Left forelimb (tissue), 1 donor: ENCODE measurements around the gene ANKRD9.

ENCODE experiments used
- DNase-seq: peaks from one replicate; pipeline ENCODE4 v3.0.0-alpha.2; 2018; ENCODE audit warnings: low spot score

ANKRD9 gene

DNA sequence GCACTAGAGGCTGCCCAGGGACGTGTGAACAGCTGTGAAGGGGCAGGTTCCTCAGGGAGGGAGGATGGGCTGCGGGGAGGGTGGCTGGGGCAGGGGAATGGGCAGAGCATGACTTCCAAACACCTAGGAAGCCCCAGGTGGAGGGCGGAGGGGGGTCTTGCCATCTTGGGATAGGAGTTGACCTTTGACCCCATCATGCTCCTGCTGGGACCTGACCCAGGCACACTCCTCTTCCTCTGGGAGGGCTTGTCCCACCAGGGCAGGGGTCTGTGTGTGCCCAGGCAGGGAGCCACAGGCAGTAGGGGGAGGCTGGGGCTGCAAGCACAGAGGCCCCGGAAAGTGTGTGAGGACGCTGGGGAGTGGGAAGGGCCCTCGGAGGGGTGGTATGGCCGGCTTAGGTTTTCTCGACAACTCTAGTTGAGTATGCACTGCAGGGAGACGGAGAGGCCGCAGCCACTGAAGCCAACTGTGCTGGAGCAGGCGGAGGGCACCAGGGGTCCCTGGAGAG is 3.3 kb upstream of the ANKRD9 start:
- DNase-seq: peak; percentile 60

DNA sequence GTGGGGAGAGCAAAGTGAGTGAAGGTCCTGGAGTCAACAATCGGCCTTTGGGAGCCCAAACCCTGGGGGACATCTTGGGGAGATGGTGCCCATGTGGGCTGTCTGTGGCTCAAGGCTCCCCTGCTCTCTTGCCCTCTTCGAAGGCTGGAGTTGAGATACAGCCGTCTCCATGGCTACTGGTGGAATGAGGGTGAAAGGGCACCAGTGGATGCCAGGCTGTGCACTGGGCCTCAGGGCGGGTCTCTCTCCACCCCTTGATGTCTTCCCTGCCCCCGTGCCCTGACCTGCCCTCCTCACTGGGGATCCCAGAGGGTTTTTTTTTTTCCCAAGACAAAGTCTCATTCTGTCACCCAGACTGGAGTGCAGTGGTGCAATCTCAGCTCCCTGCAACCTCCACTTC is 2.0 kb upstream of the ANKRD9 start:
- DNase-seq: no peak

DNA sequence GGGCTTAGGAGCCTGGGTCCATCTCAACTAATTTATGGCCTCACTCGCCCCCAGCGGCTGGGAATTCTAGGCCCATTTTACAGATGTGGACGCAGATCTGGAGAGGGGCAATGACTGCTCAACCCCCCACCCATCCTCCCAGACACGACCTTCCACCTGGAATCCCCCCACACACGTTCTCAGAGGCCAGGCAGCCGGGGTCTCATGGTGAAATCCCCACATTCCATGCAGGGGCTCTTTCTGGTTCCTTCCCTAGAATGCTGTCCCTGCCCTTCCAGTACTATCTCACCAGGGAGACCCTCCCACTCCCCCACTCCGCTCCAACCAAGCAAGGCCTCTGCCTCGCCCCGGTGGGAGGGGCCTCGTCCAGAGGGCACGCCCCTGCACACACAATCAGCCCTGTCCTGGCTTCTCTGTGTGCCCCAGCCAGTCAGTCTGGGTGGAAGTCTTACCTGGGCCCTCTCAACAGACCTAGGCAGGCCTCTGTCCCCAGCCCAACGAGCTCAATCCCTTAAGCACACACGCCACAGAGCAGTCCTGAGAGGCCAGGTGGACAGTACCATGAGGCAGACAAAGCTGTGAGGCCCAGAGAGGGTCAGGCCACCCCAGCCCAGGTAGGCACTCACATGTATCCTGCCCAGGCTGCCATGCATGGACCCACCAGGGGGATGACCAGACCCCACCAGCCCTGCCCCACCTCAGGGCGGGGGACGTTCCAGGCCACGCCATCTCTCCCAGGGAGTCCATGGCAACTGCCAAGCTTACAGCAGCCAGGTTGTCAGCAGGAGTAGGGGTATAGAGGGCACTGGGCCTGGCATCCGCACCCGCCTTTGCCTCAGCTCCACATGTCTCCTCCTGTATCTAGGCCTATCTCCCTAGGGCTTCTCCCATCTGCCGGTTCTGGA is 1.3 kb upstream of the ANKRD9 start:
- DNase-seq: no peak

DNA sequence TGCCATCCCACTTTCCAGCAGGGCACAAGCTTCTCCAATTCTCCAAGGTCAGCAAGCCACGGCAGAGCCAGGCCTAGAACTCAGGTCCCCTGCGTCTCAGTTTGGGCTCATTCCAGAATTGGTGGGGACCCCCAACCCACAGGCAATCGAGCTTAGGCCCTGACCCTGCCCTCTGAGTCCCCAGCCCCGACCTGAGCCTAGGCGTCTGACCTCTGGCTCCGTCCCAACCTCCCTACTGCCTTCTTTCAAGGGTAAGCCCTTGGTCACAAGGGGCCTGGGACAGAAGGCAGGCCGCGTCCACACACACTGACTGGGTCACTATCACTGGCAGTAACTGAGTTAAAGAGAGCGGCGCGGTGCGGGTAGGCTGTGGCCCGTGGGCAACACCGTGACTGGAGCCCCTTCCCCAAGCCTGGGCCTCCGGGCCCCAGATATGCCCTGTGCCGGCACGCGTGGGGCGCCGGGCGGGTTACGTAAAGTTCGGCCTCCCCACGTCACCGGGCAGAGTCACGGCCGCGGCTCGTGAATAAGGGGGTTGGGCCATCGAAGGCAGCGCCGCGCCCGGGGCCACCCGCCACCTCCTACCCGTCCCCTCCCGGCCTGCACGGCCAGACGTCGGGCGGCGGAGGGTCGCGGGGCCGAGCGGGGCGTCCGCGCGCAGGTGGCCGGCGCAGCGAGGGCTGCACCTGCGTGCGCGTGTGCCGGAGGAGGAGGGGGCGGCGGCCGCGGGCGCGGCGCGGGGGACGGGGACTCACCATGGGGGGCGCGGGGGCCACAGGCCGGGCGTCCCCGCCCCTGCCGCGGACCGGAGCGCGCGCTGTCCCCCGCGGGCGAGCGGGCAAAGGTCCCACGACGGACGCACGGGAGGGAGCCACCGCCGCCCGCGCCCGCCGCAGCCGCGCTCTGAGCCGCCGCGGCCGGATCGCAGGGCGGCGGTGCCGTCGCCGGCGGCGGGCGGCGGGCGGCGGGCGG is 516 bp downstream of the ANKRD9 start:
- no peak for DNase-seq

DNA sequence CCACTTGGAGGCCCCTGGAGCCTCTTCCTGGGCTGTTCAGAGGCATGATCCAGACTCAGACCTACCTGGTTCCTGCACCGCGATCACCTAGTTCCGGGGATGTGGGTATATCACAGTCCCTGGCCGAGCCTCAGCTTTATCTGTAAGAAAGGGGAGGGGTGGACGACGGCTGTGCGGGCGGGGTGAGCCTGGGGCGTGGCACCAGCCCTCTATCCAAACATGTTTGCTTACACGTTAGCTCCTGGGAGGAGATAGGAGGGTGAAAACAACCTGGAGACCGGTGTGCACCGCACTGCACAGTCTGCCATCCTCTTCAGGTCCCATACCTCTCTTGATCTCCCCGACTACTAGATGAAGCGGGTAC is 1.2 kb downstream of the ANKRD9 start:
- peak; percentile 61 for DNase-seq

DNA sequence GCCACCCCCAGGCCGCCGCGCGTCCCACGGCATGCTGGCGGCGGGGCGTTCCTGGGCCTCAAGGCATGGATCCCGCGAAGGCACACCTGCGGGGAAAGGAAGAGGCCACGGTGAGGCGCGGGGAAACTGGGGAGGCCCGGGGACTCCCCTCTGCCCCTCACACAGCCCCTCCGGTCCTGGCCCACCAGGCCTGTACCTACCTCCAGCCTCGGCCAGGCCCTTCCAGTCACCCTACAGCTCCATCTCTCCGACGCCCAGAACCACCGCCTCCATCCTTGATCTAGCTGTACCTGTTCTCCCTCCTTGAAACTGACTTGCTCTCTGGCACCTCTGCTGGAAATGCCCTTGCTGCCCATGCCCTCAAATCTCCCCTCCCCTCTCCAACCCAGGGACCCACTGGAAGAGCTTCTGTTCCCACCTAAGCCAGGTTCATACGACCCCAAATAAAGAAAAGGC is 1.7 kb downstream of the ANKRD9 start:
- no peak for DNase-seq

DNA sequence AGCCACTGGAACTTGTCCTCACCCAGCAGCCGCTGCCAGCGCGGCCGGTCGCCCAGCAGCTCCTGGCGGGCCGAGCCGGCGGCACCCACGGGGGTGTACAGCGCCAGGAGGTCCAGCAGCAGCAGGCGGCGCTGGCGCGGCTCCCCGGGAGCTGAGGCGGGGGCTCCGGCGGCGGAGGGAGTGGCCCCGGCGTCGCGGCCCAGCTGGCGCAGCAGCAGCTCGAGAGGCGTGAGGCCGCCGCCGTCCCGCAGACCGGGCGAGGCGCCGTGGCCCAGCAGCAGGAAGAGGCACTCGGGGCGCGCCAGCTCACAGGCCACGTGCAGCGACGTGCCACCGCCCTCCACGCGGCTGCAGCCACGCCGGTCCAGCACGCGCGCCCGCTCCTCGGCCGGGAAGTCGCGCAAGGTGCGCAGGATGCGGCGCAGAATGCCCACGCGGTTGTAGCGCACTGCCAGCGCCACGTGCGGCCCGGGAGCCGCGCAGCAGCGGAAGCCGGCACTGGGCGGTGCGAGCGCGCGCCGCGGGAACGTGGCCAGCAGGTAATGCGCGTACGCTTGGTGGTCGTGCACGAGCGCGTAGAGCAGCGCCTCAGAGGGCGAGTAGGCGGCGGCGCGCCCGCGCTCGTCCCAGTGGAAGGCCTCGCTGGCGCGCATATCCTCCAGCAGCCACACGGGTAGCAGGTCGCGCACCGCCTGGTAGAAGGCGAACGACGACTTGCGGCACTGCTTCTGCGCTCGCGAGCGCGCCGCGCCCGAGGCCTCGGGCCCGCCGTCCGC is 2.3 kb downstream of the ANKRD9 start:
- DNase-seq: peak; percentile 63

DNA sequence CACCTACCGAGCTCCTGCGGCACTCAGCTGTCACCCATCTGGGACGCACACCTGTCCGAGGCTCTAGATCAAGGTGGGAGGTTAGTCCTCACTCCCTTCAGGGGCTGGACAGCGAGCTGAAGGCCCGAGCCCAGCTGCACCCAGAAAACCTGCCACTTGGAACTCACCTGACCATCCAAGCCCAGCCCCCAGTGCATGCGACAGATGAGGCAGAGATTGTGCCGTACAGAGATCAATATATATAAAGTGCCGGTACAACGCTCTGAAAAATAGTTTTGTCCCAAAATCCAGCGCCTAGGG is 3.0 kb downstream of the ANKRD9 start:
- peak; percentile 57 for DNase-seq

DNA sequence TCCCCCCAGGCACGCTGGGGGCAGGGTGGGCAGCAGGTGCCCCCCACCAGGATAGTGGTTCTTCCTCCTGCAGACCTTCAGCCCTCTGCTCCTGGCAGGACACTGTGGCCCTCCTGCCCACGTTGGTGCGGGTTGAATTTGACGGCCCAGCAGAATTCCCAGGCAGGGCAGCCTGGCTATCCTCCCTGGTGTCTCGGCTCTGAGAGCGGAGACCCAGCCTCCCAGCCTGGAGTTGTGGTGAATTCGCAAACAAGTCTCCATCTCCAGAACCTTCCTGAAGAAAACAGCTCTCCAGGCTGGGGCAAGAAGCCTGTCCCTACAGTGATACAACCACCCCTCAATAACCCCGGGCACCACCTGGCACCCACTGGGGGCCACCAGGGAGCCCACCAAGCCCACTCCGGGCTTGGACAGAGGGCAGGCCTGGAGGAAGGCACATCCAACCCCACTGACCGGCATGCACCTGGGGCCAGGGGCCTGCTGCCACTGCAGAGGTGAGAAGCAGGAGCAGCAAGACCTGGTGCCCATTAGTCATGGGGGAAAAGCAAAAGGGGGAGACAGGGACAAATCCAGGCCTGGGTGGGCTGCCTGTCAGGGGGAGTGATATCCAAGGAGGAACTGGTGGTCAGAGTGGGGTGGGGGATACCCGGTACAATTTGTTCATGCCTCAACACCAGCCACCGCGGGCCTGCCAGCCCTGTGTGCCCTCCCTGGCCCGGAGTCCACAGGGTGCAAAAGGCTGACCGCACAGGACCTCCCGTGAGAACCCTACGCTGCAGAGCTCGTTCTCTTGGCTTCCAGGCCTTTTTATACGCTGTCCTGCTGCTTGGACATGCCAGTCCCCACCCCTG is 3.6 kb downstream of the ANKRD9 start:
- no peak for DNase-seq

DNA sequence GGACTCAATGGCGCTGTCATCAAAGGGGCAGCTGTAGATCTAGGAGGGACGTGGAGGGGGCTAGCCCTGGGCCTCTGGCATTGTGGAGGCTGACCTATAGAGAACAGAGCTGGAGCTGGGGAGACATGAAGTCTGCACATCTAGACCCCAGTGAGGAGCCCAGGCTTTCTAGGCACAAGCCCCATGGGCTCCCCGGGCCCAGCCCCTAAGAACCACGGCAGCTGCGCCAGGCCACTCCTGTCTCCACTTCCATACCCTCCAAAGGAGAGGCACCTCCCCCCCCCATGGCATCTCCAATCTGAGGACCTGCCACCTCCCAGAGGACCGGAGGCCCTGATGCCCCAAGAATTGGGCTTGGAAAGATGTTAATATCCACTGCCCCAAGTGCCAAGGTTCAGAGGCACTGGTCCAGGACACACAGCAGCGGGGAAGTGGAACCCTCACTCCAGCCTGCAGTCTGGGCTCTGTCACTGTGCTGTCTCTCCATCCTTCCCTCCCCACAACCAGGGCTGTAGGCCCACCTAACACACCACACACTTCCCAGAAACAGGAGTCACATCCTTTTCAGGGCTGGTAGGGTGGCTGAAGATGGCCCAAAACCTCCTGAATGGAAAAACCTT is 4.5 kb downstream of the ANKRD9 start:
- DNase-seq: peak; percentile 63

DNA sequence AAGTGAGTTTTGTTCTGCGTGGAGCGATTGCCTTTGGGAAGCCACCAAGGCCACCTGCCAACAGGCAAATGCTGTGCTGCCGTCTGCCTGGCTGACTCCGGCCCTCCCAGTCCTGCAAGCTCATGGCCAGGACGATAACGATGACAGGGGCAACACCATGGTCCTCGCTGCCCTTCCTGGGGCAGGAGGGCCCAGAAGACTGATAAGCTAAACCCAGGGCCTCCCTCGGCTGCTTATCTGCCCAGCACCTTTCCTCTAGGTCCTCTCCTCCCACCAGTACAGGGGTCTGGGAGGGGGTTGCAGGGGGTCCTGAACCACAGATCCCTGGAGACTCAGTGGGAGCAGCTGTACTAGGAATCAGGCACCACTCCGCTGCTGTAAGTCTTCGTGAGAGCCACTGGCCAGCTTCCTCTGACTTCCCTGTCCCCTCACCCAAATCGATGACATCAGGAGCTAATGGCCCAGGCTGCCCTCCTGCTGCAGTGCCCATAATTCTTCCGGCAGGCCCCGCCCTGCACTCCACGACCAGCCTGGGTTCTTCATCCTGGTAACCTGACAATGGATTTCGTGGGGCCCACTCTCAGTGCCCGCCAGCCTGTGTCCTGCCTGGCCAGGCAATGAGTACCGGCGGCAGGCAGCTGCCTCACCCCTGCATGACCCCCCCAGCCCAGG is 5.1 kb downstream of the ANKRD9 start:
- DNase-seq: peak; percentile 52

DNA sequence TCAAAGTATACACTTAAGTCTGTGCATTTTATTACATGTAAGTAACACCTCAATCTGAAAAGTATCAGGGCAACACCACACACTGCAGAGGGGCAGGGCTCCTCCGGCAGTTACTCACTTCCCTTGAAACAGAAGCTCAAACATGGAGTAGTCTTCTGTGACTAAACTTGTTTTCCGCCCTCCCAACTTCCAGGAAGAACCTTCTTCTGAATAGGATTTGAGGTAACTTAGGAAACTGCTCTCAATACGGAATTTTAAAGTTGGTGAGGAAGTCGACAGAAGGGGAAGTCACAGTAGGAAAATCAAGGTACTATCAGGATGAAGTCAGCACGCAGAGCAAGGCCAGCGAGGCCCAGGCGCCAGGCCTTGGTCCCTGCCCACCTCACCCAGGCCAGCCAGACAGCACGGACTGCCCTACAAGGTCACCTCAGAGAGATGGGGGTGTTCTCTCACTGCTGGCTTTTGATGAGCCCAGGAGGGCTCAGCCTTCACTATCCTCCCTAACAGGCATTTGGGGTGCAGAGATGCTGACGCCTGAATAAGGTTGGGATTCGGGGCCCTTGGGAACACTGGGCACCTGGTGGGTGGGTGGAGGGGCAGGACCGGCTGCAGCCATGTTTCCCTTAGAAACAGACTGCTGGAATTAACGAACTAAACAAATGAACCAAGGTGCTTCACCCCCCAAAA is 5.8 kb downstream of the ANKRD9 start:
- DNase-seq: peak; percentile 58

DNA sequence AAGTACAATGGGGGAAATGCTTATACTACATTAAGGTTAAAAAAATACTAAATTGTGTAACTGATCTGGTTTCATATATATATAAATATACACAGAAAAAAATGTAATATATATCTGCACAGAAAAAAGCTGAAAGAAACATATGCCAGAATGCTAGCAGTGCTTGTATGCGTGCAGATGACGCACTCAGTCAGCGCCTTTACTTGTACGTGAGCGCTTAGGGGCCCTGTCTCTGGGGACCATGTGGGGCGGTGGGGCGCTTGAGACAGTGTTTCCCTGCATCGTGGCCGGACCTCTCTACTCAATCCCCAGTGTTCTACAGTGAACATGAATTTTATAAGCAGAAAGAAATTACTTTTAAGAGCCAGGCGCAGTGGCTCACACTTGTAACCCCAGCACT is 7.0 kb downstream of the ANKRD9 start:
- no peak for DNase-seq

DNA sequence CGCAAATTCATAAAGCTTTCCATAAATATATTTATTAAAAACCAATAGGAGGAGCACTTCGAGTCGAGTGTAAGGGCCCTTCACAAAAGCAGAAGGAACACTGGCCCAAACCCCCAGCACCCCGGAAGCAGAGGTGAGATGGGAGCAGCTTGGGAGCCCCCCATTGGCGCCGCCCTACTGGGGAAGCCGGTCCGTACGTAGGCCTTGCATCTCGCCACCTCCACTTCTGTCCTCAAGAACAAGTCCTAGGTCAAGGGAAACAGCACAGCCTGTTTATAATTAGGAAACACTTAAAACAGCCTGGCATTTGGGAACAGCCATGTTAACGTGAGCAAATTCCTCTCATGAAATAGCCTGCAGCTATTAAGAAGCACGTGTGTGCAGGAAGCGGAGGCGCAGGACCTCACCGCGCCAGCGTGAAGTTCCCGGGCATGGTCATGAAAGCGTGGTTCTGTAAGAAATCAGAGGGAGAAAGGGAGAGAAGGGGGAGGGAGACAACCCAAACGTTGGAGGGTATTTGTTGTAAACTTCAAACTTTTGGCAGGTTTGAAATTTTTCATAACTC is 7.7 kb downstream of the ANKRD9 start:
- no peak for DNase-seq

DNA sequence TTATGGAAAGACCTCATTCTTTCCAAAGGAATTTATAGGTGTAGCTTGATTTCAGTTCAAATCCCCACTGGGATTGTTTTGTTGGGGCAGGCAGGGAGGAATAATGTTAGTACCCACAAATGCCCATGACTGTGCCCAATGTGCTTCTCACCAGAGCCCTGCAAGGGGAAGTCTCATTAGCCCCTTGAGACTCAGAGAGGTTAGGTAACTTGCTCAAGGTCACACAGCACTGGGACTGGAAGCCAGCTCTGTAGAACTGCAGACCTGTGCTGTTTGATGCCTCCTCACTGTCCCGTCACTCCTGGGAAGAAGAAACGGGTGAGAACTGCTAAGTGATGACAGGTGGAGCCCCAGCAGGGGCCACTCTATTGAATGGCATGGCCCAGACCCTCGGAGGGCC is 8.9 kb downstream of the ANKRD9 start:
- no peak for DNase-seq

DNA sequence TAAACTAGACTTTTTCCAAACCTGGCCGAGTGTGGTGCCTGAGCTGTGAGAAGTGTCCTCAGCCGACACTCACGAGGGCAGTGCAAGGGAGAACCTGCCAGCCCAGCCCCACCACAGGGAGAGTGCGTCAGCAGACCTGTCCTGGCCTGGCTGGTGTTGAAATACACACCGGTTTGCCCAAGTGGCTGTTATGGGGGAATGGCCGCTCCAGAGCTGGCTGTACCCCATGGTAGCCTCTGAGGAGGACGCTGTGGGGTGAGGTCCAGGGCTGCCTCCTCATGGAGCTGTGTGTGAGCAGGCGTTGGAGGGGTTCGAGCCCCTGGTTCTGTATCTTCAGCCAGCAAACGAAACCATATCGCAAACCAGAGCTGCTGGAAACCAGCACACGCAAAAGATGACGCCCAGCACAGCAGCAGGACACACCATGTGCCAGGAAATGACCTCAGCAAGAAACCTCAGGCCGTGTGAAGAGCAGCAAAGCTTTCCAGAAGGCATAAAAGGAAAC is 9.4 kb downstream of the ANKRD9 start:
- peak; percentile 71 for DNase-seq

DNA sequence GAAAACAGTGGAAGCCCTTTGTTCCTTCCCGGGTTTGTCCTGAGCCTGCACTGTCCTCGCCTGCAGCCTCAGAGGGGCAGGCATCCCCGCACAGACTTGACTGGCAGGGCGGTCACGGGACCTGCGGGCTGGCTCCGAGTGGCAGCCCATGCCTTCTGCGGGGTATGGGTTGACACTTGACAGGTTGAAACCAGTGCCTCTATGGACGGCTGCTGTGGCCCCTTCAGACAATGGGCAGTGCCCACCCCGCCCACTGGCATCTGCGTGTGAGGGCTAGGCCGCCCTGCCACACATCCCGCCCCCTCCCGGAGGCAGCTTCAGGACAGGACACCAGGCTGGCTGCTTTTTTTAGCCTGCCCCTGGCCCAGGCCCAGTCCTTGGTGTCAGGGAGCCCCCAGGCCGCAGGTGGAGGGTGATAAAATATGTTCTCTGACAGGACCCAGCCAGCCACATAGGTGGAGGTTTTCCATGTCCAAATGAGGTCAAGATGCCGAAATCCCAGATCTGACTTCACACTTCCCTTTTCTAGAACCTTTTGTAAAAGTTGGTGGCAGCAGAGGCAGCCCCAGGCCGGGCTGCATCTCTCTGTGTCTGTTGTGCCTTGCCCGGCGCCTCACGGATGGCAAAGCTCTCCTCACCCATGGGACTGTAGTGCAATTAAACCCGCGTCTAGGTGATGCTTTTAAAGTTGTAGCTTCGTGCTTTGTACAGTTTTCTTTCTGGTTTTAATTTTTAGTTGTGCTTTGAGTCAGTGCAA is 10.0 kb downstream of the ANKRD9 start:
- DNase-seq: peak; percentile 71

DNA sequence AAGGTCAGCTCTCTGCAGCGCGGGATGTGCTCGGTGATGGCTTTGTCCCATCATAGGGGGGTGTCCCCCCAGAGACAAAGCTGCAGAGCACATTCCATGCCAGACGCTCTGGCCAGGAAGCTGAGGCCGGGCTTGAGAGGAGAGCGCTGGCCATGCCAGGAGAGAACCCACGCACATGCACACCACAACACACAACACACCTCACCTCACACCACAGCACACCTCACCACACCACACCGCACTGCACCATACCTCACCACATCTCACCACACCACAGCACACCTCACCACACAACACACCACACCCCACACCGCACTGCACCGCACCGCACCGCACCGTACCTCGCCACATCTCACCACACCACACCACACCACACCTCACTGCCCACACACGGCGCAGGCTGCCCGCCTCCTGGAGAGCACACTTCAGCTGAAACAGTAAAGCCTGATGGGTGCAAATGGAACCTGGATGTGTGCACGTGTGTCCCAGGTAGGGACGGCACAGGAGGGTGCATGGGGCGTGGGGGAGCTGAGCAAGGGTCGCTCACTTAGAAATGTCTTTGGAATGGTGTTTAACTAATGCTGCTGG is 10.8 kb downstream of the ANKRD9 start:
- DNase-seq: no peak
